Fibroblast of gingiva (primary cell): ENCODE measurements around the gene KDM2B.

ENCODE experiments used
- DNase-seq: peaks from one replicate; pipeline ENCODE4 v3.0.0-alpha.2; 2011; ENCODE audit warnings: low read depth

The KDM2B gene

DNA sequence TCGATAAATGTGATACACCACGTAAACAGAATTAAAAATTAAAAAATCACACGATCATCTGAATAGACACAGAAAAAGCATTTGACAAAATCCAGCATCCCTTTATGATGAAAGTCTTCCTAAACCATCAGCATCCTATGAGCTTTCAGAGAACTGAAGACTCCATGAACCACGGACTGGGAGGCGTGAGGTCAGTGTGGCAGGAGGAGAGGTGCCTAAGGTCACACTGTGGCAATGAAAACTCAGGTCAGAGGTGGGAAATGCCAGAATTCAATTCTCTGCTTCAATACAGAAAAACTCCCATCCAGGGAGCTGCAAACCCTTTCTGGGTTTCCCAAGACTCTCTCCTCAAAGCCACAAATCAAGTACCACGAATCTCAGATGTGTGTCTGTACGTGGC lies 51.6 kb downstream of the KDM2B start:
- DNase-seq, result no peak

DNA sequence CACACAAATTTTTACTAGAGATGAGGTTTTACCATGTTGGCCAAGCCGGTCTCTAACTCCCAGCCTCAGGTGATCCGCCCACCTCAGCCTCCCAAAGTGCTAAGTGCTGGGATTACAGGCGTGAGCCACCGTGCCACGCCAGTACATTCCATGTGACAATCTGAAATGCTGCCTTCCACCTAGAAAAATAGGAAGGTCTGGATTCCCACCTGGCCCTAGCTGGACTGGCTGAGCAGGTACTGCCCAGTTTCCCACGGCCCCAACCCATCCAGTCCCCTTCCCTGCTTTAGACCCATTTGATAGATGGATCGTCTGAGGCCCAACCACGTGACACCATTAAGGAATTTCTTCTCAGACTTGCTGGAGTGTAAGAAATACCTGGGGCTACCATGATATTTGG lies 55.4 kb downstream of the KDM2B start:
- DNase-seq, result no peak

DNA sequence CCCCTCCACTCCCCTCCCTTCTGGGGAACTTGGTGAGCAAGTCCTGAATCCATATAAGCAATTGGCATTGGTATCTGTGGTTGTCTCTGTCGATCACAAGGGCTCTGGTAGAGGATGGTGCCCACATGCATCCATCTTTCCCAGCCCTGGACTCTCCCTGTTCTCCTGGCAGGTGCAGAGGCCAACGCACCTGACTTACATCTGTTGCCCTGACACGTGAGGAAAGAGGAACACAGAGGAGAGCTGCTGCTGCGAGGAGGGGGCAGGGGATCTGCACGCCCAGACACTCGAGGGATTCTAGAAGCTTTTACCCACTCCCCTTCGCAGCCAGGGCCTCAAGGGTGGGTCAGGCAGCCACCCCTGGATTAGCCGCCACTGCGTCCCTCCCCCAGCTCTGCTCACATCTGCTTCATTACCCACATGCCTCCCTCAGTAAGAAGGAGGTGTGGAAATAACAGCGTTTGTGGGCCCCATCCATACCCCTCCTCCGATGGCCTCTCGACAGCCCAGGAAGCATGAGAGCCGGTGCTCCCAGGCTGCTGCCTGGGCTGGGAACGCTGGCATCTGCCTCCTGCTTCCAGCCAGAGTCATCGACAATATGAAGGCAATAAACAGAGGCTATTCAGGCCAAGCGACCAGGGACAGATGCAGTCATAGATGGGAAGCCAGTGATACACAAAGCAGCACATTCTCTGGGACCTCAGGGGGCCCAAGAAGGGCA lies 56.5 kb downstream of the KDM2B start:
- no peak for DNase-seq

DNA sequence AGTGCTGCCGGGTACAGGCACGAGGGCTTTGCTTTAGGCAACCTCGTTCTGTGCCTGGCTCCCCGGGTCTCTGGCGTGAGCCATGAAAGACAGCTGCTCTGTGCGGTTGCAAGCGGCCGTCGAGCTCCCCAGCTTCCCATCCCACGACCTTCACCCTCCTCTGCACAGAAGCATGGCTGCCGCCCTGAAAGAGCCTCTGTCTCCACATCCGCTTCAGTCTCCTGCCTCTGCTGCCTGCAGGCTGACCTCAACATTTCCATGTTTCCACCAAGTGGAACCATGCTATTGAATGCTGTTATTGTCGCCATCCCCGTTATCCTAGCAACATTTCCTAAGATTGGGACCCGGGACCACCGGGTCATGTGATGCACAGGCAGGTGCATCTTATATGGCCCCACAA lies 57.1 kb downstream of the KDM2B start:
- no peak for DNase-seq

DNA sequence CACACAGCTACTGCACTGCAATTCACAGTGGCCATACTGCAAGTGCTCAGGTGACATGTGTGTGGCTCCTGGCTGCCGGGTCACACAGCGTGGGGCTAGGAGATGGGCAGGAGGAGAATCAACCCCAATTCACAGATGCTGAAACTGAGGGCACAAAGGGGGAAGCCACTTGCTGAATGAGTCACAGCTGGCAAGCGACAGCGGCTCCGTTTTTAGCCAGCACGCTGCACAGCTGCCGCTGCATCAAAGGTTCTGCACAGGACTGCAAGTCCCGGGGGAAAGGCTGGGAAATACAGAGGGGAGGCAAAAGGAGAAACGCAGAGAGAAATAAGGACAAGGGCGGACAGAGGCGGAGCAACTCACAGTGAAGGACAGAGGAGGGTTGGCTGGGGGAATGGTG lies 57.9 kb downstream of the KDM2B start:
- DNase-seq, result no peak

DNA sequence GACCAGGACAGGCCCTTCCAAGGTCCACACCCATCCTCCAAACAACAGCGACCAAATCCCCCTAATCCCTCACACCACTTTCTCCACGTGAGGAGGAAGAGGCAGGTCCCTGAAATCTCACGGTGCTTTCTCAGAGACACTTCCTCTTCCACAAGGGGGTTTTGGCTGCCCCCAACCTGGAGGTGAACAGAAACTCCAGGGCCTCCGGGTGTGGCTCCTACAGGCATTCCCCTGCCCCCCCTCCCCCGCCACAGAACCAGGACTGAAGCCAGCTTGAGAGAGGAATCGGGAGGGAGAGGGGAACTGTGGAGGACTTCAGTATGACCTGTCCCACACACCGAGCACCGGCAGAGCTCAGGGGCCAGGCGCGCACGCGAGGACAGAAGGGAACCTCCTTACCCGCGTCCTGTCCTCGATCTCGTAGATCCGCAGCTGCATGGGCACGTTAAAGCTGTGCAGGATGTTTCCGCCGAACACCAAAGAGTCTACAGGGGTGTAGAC lies 60.2 kb downstream of the KDM2B start:
- no peak for DNase-seq

DNA sequence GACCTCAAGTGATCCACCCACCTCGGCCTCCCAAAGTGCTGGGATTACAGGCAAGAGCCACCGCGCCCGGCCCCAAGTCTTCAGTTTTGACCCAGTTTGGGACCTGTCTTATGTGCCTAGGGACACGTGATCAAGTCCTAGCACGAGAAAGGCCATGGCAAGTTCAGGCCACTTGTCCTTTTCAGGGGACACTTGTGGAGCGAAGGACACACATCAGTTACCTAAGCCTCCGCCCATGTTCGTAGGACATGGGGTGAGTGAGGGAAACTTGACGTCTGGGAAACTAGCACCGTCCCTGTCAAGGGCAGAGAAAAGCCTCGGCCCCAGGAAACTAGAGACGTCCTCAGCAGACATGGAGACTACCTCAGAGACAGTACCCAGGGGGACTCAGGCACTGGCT lies 60.7 kb downstream of the KDM2B start:
- no peak for DNase-seq

DNA sequence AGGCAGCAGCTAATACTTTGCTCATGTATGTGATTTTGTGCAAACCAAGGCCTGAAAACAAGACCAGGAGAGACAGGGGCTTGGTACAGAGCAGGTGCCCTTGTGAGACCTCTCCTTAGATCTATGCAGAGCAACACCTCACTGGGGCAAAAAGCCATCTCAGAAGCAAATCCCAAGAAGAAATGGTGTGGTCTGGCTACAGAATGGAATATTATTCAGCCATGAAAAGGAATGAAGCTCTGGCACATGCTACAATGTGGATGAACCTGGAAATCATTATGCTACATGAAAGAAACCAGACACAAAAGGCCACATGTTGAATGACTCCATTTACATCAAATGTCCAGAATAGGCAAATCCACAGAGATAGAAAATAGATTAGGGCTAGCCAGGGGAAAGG lies 61.6 kb downstream of the KDM2B start:
- DNase-seq, result no peak

DNA sequence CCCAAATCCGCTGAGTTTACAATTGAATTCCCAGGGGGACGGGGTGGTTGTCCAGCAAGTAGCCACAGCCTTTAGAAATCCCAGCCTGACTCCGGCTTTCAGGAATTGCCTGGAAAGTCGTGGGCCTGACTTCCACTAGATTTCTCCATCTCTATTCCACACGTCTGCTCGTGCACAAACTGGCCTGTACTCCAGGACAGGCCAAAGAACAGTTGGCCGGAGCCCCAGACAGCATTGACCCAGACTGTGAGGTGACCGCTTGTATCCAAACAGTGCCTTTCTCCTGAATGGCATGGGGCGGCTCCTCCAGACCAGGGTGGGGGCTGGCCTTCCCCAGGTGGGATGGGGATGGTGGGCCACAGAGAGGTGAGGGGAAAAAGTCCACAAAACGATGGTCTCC lies 62.2 kb downstream of the KDM2B start:
- DNase-seq, result no peak

DNA sequence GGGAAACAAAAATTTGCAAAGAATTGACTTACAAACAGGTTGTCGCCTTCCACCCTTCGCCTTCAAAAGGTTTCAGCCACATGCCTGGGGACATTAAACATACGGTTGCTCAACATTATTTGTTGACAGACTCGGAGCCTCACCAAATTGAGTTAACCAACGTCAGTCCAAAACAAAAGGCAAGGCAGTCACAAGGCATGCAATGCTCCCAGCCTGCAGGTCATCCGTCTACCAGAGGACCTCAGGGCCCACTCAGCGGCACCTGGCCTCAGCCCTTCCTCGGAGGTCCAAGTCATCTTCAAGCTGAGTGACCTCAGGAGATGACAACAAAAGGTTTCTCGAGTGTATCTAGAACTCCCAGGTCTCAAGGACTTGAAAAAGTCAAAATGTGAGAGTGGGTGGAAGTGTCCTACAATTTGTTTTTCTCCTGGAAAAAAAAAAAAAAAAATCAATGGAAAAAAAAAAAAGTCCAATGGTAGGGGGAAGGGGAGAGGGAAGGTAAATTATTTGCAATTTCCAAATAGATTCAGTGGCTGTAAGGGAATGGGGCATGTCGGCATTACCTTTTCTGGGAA lies 64.3 kb downstream of the KDM2B start:
- no peak for DNase-seq

DNA sequence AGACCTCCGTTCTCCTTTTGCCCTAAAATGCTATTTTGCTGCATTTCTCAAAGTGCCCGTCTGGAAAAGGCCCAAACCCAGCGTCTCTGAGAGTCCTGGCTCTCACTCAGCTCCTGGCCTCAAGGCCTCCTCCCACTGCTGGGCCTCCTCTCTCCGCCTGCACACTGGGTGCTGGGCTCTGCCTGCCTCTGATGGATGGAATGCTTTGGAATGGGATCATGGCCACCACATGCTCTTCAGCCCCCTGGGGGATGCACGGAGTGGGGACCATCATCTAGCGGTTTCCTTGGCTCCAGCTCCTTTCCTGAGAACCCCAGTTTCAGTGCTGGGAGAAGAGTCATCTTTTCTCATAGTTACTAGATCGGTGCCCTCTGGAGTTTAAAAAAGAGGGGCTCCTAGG lies 65.2 kb downstream of the KDM2B start:
- no peak for DNase-seq

DNA sequence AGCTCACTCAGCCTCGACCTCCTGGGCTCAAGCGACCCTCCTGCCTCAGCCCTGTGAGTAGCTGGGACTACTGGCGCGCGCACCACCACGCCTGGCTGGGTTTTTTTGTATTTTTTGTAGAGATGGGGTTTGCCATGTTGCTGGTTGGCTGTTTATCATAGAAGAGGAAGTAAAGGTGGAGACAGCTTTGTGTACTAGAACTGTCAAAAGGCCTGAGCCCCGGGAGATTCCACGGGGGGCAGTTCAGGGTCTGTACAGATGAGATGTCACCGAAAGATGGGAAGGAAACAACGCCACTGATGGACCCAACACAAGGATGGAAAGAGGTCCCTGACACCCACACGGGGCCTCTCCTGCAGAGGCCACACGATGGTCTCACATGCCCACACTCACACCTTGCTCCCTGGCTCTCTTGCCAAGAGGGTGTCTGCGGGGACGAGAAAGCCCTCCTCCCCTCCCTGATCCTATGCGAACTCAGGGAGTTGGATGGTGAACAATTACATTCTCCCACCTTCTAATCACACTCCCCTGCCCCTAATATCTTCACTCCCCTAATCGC lies 66.6 kb downstream of the KDM2B start:
- no peak for DNase-seq

DNA sequence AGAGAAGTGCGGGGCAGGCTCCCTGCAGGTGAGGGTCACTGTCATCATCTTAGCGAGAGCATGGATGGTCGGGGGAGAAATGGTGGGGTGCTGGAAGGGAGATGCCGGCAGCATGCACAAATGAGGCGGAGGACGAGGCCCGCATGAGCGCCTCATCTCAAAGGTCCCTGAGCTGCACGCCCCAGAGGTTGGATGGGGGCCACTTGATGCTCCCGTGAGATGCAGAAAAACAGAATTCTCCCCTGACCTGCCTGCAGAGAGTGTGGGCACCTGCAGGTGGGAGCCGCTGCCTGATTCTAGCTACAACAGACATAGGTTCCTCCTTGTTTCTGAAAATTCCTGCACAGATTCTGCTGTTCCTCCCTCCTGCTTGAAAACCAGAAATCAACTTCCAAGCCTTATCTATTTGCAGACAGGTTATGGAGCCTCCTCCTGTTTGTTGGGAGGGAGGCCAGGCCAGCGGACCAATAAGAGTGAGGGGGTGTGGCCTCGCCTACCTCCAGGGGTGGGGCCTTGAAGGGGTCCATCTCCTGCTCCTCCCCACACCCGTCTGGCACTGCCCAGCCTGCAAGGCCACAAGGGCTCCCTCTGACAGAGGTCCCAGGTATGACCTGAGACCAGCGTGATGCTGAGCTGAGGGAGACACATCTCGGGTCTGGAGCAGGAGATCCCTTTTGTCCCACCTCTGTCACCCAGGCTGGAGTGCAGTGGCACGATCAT lies 67.2 kb downstream of the KDM2B start:
- no peak for DNase-seq

DNA sequence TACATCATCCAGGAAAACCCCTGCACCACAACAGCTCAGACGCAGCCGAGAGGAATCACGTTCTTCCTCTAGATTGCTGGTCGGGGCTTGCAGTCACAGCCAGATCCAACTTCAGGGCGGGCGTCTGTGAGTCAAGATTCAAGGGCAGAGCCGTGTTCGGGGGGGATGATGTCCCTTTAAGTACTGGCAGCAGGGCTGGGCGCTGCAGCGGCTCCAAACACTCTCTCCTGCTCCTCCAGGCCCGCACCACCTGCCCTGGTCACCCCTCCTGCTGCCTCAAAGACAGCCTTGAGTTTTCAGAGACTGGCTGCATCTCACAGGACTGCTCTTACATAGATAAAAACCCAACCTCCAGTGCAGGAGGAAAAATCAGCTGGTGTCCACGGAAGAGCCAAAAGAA lies 68.3 kb downstream of the KDM2B start:
- DNase-seq, result no peak

DNA sequence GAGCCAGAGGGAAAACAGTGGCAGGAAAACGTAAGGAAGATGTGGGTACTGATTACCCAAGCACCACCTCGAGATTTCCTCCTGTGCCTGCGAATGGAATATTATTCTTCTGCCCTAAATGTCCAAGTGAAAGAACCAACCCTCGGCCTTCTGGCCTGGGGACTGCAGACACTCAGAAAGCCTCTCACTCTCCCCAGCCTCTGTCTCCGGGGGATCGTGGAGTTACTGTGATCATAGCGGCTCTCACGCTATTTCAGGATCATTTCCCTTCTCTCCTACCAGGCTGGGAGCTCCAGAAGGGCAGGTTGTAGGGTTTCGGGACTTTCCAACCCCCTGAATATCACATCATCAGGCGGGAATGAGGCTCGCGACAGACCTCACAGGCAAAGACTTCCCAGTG lies 68.9 kb downstream of the KDM2B start:
- no peak for DNase-seq

DNA sequence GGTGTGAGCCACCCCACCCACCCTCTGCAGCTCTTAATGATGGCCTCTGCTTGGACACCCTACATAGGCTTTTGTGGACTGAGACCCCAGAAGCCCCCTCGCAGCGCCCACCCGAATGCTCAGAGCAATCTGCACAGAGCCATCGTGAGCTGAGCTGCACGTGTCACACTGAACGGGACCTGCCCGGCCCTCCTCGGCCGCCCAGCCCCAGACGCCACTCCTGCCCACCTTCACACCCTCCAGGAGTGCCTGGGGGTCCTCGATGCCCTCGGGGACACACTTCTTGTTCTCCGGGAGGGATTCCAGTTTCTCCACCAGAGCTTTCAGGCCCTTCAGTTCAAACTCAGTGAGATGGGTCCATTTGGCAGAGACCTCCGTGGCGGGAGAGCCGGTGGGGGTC lies 71.5 kb downstream of the KDM2B start:
- DNase-seq, result no peak

DNA sequence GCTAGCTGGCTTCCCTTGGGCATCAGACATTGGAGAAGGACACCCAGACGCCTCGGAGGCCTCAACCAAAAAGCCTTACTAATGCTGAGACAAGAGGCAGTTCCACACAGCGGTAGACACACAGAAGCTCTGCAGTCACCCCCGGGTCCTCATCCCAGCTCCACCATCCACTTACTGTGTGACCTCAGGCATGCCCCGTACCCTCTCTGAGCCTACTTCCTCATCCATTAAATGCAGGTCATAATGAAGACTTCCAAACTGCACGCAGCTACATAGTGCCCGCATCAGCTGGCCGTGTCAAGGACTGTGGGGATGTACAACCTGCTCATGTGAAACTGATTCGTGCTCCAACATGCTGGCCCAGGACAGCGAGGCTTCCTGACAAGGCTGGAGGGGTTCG lies 72.3 kb downstream of the KDM2B start:
- no peak for DNase-seq

DNA sequence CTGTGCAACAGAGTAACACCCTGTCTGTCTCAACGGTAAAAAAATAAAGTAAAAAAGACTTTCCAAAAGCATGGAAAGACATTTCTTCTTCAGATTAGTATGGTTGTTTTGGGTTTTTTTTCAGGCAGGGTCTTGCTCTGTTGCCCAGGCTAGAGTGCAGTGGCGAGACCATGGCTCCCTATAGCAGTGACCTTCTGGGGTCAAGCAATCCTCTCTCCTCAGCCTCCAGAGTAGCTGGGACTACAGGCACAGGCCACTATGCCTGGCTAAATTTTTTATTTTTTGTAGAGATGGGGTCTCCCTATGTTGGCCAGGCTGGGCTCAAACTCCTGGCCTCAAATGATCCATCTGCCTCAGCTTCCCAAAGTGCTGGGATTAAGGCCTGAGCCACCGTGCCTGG lies 72.8 kb downstream of the KDM2B start:
- no peak for DNase-seq

DNA sequence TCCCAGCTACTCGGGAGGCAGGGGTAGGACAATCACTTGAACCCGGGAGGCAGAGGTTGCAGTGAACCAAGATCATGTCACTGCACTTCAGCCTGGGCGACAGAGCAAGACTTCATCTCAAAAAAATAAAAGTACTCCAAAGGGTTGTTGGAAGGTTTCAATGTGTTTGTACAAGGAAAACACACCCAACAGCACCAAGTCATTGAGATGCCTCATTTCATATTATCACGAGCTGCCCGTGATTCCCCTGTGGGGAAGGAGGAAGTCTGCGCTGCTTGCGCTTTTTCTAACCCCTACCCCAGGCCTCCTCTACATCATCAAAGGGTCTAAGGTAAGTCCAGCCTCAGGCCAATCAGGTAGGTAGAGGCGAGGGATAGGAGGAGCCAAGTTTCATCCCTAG lies 73.6 kb downstream of the KDM2B start:
- DNase-seq, result no peak

DNA sequence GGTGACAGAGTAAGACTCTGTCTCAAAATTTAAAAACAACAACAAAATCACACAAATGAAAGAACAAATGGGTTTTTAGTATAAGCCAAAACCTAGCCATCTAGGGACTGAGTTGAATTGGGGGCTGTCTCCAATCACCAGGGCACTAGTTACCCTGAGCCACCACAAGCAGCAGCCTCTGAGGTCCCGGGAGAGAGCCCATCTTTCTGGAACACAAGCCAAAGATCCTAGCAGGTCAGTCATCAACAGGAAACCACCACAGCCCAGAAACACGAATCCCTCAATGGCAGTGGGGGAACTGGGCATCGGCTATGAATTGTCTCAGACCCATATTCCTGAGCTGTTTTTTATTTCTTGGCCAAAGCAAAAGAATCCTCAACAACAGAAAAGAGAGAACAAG lies 75.3 kb downstream of the KDM2B start:
- DNase-seq, result no peak

DNA sequence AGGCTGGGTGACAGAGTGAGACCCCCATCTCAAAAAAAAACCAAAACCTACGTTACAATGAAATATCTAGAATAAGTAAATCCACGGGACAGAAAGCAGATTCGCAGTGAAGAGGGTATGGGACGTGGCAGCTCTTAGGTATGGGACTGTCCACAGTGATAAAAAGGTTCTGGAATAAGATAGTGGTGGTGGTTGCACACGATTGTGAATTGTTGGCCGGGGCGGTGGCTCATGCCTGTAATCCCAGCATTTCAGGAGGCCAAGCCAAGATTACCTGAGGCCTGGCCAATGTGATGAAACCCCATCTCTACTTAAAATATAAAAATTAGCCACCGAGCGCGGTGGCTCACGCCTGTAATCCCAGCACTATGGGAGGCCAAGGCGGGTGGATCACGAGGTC lies 76.3 kb downstream of the KDM2B start:
- no peak for DNase-seq

DNA sequence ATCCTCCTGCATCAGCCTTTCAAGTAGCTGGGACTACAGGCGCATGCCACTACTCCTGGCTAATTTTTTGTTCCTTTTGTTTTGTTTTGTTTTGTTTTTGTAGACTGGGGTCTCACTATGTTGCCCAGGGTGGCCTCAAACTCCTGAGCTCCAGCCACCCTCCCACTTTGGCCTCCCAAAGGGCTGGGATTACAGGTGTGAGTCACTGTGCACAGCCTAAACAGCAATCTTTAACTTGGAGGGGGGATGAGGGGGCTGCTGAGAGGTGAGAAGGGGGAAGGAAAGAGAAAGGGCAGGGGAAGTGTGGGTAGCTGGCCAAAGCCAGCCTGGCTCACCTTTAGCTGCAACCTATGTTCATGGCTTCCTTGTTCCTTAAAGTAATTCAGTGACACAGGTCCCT lies 77.4 kb downstream of the KDM2B start:
- DNase-seq, result no peak

DNA sequence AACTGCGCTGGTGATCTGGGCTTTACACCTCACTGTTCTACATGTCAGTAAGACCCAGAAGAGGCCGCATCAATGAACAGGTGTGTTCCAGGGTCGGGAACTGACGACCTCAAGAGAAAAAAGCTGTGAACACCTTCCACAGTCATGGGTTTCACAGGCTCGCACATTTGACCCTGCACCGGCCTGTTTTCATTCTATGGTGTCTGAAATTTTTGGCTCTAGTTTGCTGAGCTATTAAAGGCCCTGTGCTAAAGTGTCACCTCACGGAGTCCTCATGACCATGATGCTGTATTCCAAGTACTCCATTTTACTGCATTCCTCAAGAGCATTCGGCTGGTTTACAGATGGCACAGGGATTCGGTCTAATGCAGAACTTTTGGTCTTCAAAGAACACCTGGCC lies 78.9 kb downstream of the KDM2B start:
- no peak for DNase-seq
